ENCODE results near the gene SMIM29. TPM values are rescaled to one million over a fixed set of nuclear protein-coding genes. Genes with fewer than 3 reads are reported as not detected.

Gene SMIM29
- total and polyA plus RNA-seq, 10 of the 15 experiments (the other 5 are each of a cell fraction or from before 2014, with no cell fraction given): 7.1 to 30.0 (median 16.2) TPM

- 95% methylated on average over 38 of the region's 53 CpGs for WGBS (ENCODE audit: insufficient coverage, insufficient replicate concordance, low lambda C conversion rate, missing lambda C conversion rate)
- SMC1A ChIA-PET (ENCODE audit: uncharacterized antibody, unreplicated experiment): no interaction called here
Measured at GRCh38 chr6:34234667-34235306, 14.0 kb downstream of the SMIM29 start.

GRCh38 chr6:34233867-34234266 is 14.9 kb downstream of the SMIM29 start:
- H3K4me1 ChIP-seq (ENCODE audit: control insufficient read depth, insufficient read depth, low read length): peaks cover 17% of the 10 kb centered on the region
- no TSS peak for BruUV-seq (replicated peaks)
- ChIA-PET SMC1A (ENCODE audit: uncharacterized antibody, unreplicated experiment) (interaction anchor here (1.4 kb wide), 1 partner anchor 10 kb away, joined by 4 read pairs; no protein-coding TSS in a partner anchor), CTCF (no interaction called here), RAD21 (ENCODE audit: unreplicated experiment) (interaction anchor here (1.0 kb wide), 1 partner anchor 10 kb away, joined by 3 read pairs; no protein-coding TSS in a partner anchor), POLR2A (interaction anchor here (0.6 to 2.2 kb wide), 2 partner anchors 10 to 194 kb away, joined by 3 to 7 read pairs; no protein-coding TSS in a partner anchor)
- H3K4me3 ChIP-seq: no peak overlapping the region
- H3K27ac ChIP-seq (ENCODE audit: control insufficient read depth, insufficient read depth): no peak overlapping the region
- H2AFZ ChIP-seq (ENCODE audit: control insufficient read depth, low read depth, low read length): no peak overlapping the region
- H3K9me3 ChIP-seq (replicated peaks; ENCODE audit: control insufficient read depth, insufficient read depth, low read length): no peaks in the 10 kb centered on the region
- intact Hi-C loops (cut with micrococcal nuclease; ENCODE audit: unreplicated experiment) (no loop called here), in situ Hi-C loops (cut with MboI) (loop anchor here (25.0 kb wide), 1 partner anchor 378 kb away; no protein-coding TSS in a partner anchor)
- DNase-seq (ENCODE audit: low read depth, low spot score) (no peak), FAIRE-seq (no peak), ATAC-seq (no peak)
- 75% methylated on average over 7 of the region's 7 CpGs for WGBS (ENCODE audit: insufficient coverage, insufficient replicate concordance, low lambda C conversion rate, missing lambda C conversion rate)
- no peaks in the 10 kb centered on the region for H3K27me3 ChIP-seq (replicated peaks in 1 of 2; ENCODE audit: control insufficient read depth in 2 of 2, insufficient read depth in 2 of 2, low read length in 1 of 2)
- H3K9ac ChIP-seq (ENCODE audit: control insufficient read depth, insufficient read depth, low read length): no peak overlapping the region
- TF ChIP-seq CBFB (IDR thresholded peaks at IDR 0.05; ENCODE audit: low read depth): no peak
- no peak for TF ChIP-seq CEBPB (IDR thresholded peaks at IDR 0.05; ENCODE audit: borderline replicate concordance in 1 of 2, low read depth in 2 of 2, low read length in 2 of 2)
- no peak for TF ChIP-seq CBX5 (IDR thresholded peaks at IDR 0.05; ENCODE audit: low read depth)
- no peak for TF ChIP-seq POLR2AphosphoS5 (IDR thresholded peaks at IDR 0.05; ENCODE audit: low read length)
- no peak for TF ChIP-seq SP1 (IDR thresholded peaks at IDR 0.05; ENCODE audit: low read depth, low read length)
- no peak for TF ChIP-seq BMI1 (IDR thresholded peaks at IDR 0.05; ENCODE audit: borderline replicate concordance)
- H3K36me3 ChIP-seq (ENCODE audit: control insufficient read depth in 2 of 2, insufficient read depth in 2 of 2, low read length in 1 of 2): no peaks in the 10 kb centered on the region
- H3K79me2 ChIP-seq (ENCODE audit: control insufficient read depth, insufficient read depth, low read length): peaks cover 18% of the 10 kb centered on the region
- H3K4me2 ChIP-seq (ENCODE audit: control insufficient read depth, insufficient read depth): no peak overlapping the region
- no peaks in the 10 kb centered on the region for H4K20me1 ChIP-seq (ENCODE audit: control insufficient read depth, insufficient read depth)

More at GRCh38 chr6:34234667-34235306, 14.0 kb downstream of the SMIM29 start:
- FAIRE-seq: no peak
- BruUV-seq (replicated peaks): no TSS peak
- Histone ChIP-seq H3K36me3 (ENCODE audit: control insufficient read depth in 2 of 2, insufficient read depth in 2 of 2, low read length in 1 of 2) (no peaks in the 10 kb centered on the region; a peak in 1 of 4 replicates), H3K27ac (ENCODE audit: control insufficient read depth, insufficient read depth) (no peak overlapping the region), H3K4me2 (ENCODE audit: control insufficient read depth, insufficient read depth) (0 out of 2 replicates have a peak overlapping the region, but pooled peaks have one; percentile 9), H2AFZ (ENCODE audit: control insufficient read depth, low read depth, low read length) (no peak overlapping the region), H3K4me1 (ENCODE audit: control insufficient read depth, insufficient read depth, low read length) (peaks cover 12% of the 10 kb centered on the region), H3K79me2 (ENCODE audit: control insufficient read depth, insufficient read depth, low read length) (peaks cover 28% of the 10 kb centered on the region), H3K9ac (ENCODE audit: control insufficient read depth, insufficient read depth, low read length) (no peak overlapping the region), H3K9me3 (replicated peaks; ENCODE audit: control insufficient read depth, insufficient read depth, low read length) (no peaks in the 10 kb centered on the region), H3K27me3 (replicated peaks in 1 of 2; ENCODE audit: control insufficient read depth in 2 of 2, insufficient read depth in 2 of 2, low read length in 1 of 2) (no peaks in the 10 kb centered on the region), H3K4me3 (no peak overlapping the region), H4K20me1 (ENCODE audit: control insufficient read depth, insufficient read depth) (peaks cover 4% of the 10 kb centered on the region; the same call in 1 of the 2 replicates)
- ChIA-PET POLR2A (no interaction called here), CTCF (no interaction called here), RAD21 (ENCODE audit: unreplicated experiment) (interaction anchor here (0.6 to 1.0 kb wide), 2 partner anchors 11 to 333 kb away, joined by 3 read pairs; no protein-coding TSS in a partner anchor)
- intact Hi-C loops (cut with micrococcal nuclease; ENCODE audit: unreplicated experiment): no loop called here
- TF ChIP-seq DPF2 (IDR thresholded peaks at IDR 0.05) (0 out of 2 replicates have a peak, but pooled peaks have one; percentile 22), FOS (IDR thresholded peaks at IDR 0.05; ENCODE audit: borderline replicate concordance, extremely low read depth, insufficient read length) (no peak), FOXM1 (IDR thresholded peaks at IDR 0.05; ENCODE audit: low read depth, low read length) (no peak)
- no peak for ATAC-seq
- in situ Hi-C loops (cut with MboI): loop anchor here (25.0 kb wide), 1 partner anchor 378 kb away; no protein-coding TSS in a partner anchor
- no peak for DNase-seq (ENCODE audit: low read depth, low spot score)
